ENCODE results near the gene ZNF516.
"Not testable (repeated sequence)": the region's sequence is repeated elsewhere in the genome, so short reads cannot be mapped to it uniquely, and the experiment has no call there.

The ZNF516 gene

GRCh38 chr18:76475450-76476194, 19.4 kb downstream of the ZNF516 start:
- no peak for TF ChIP-seq CTCF (IDR thresholded peaks at IDR 0.05)

DNA sequence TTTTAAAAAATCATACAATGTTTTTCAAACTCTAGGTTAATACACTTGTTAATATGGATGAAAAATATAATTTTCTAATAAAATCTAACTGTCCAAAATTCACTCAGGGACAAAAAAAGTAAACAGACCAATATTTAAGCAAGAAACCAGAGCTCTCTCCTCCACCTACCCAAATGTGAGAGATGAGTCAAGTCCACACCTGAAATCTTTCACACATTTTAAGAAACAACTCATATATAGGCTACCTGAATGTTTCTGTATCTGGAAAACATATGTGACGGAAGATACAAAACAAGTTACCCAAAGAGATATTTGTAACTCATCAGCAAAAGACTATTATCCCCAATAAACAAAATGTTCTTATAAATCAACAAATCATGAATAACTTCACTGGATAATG, 20.2 kb downstream of the ZNF516 start:
- H2AFZ ChIP-seq, result no peak overlapping the region
- no peak overlapping the region for H3K4me2 ChIP-seq (ENCODE audit: low read length)
- no peaks in the 10 kb centered on the region for H3K27me3 ChIP-seq (ENCODE audit: control insufficient read depth, insufficient read depth, low read length)
- H3K27ac ChIP-seq, result no peak overlapping the region
- H3K4me1 ChIP-seq, result peaks cover 2% of the 10 kb centered on the region
- H3K9me3 ChIP-seq (ENCODE audit: control insufficient read depth, low read length), result no peaks in the 10 kb centered on the region
- no peak overlapping the region for H3K9ac ChIP-seq
- no peak for TF ChIP-seq CTCF (IDR thresholded peaks at IDR 0.05)
- H3K4me3 ChIP-seq (ENCODE audit: low read depth, low read length), result no peak overlapping the region
- no peaks in the 10 kb centered on the region for H3K36me3 ChIP-seq (ENCODE audit: control insufficient read depth, insufficient read depth, low read length)
- H3K79me2 ChIP-seq, result peaks cover 21% of the 10 kb centered on the region

More at GRCh38 chr18:76475450-76476194, 19.4 kb downstream of the ZNF516 start:
- Histone ChIP-seq H3K79me2 (peaks cover 21% of the 10 kb centered on the region), H3K27ac (no peak overlapping the region), H3K36me3 (ENCODE audit: control insufficient read depth, insufficient read depth, low read length) (no peaks in the 10 kb centered on the region), H2AFZ (no peak overlapping the region), H3K4me1 (peaks cover 2% of the 10 kb centered on the region), H3K4me2 (ENCODE audit: low read length) (no peak overlapping the region), H3K9ac (no peak overlapping the region), H3K4me3 (ENCODE audit: low read depth, low read length) (no peak overlapping the region), H3K9me3 (ENCODE audit: control insufficient read depth, low read length) (no peaks in the 10 kb centered on the region), H3K27me3 (ENCODE audit: control insufficient read depth, insufficient read depth, low read length) (no peaks in the 10 kb centered on the region)

- H3K27me3 ChIP-seq (ENCODE audit: control insufficient read depth, insufficient read depth, low read length); H3K4me1 ChIP-seq; H3K36me3 ChIP-seq (ENCODE audit: control insufficient read depth, insufficient read depth, low read length); H3K4me2 ChIP-seq (ENCODE audit: low read length); H3K27ac ChIP-seq; H3K9ac ChIP-seq; H2AFZ ChIP-seq; H3K4me3 ChIP-seq (ENCODE audit: low read depth, low read length); H3K9me3 ChIP-seq (ENCODE audit: control insufficient read depth, low read length): not testable (repeated sequence)
- H3K79me2 ChIP-seq, result peaks cover 24% of the 10 kb centered on the region
These were observed 21.5 kb downstream of the ZNF516 start for GRCh38 chr18:76473521-76473920.

GRCh38 chr18:76472829-76473228, 22.2 kb downstream of the ZNF516 start:
- H3K27ac ChIP-seq, result no peak overlapping the region
- no peak overlapping the region for H3K9ac ChIP-seq
- no peaks in the 10 kb centered on the region for H3K9me3 ChIP-seq (ENCODE audit: control insufficient read depth, low read length)
- no peak overlapping the region for H2AFZ ChIP-seq
- H3K36me3 ChIP-seq (ENCODE audit: control insufficient read depth, insufficient read depth, low read length), result no peaks in the 10 kb centered on the region
- H3K4me2 ChIP-seq (ENCODE audit: low read length), result no peak overlapping the region
- no peak overlapping the region for H3K4me3 ChIP-seq (ENCODE audit: low read depth, low read length)
- peaks cover 29% of the 10 kb centered on the region for H3K79me2 ChIP-seq
- H3K27me3 ChIP-seq (ENCODE audit: control insufficient read depth, insufficient read depth, low read length), result no peaks in the 10 kb centered on the region
- H3K4me1 ChIP-seq, result peaks cover 2% of the 10 kb centered on the region
- TF ChIP-seq CTCF (IDR thresholded peaks at IDR 0.05), result no peak

DNA sequence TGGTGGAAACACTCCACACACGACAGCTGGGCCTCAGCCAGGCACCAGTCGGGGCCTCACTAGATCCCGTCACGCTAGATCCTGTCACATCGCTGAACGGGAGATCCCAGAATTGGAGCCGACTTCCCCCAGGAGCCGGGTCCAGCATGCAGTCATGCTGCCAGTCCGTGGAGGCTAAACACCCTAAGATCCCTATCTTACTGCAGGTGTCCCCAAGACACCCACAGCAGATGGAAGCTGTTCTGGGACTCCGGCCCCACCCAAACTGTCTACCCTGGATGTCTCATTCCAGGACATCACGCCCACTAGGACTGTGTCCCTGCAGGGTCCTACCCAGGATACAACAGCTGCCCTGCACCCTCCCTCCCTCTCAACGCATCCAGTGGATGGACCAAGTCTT, 23.4 kb downstream of the ZNF516 start:
- no peaks in the 10 kb centered on the region for H3K9me3 ChIP-seq (ENCODE audit: control insufficient read depth, low read length)
- no peaks in the 10 kb centered on the region for H3K36me3 ChIP-seq (ENCODE audit: control insufficient read depth, insufficient read depth, low read length)
- no peaks in the 10 kb centered on the region for H3K4me1 ChIP-seq
- TF ChIP-seq CTCF (IDR thresholded peaks at IDR 0.05), result no peak
- H3K79me2 ChIP-seq, result peaks cover 37% of the 10 kb centered on the region
- no peaks in the 10 kb centered on the region for H3K27me3 ChIP-seq (ENCODE audit: control insufficient read depth, insufficient read depth, low read length)
- no peak overlapping the region for H3K4me2 ChIP-seq (ENCODE audit: low read length)
- no peak overlapping the region for H3K9ac ChIP-seq
- no peak overlapping the region for H3K27ac ChIP-seq
- no peak overlapping the region for H2AFZ ChIP-seq
- H3K4me3 ChIP-seq (ENCODE audit: low read depth, low read length), result no peak overlapping the region
